AG04449 (cell line): ENCODE measurements around the gene HNF4A.

Experiments
- CTCF ChIA-PET: fragments of 350-600 bp; formaldehyde crosslinking; extraction: SDS; loops from one replicate; lab custom pipeline; 2021; ENCODE audit warnings: antibody characterized with exemption; lab: Yijun Ruan, JAX
- POLR2A ChIA-PET: fragments of 400-600, 350-600 bp; formaldehyde crosslinking; extraction: SDS; loops from one replicate; lab custom pipeline; 2020; ENCODE audit warnings: antibody characterized with exemption, inconsistent platforms; lab: Yijun Ruan, JAX
- DNase-seq: peaks from one replicate; pipeline ENCODE4 v3.0.0-alpha.2; 2010; ENCODE audit warnings: low read depth, low spot score
- H3K4me3 ChIP-seq: 2 replicates; pipeline ENCODE4 v1.5.1; 2011; ENCODE audit warnings: low read depth, mild to moderate bottlenecking, control low read depth, low read length
- CTCF ChIP-seq: IDR thresholded peaks from one replicate; pipeline ENCODE4 v1.5.1; 2011; ENCODE audit warnings: mild to moderate bottlenecking, moderate library complexity, low read length, control low read depth, inconsistent platforms; ENCODE audit not compliant: insufficient read depth; ENCODE audit errors: missing control alignments

HNF4A gene

GRCh38 chr20:44354979-44355497 lies 461 bp upstream of the HNF4A start:
- no peak for DNase-seq
- ChIA-PET POLR2A (no interaction called here), CTCF (interaction anchor here (1.4 to 2.1 kb wide), 2 partner anchors 30 to 107 kb away, joined by 3 to 6 read pairs; no protein-coding TSS in a partner anchor)

GRCh38 chr20:44356353-44356723 lies 839 bp downstream of the HNF4A start:
- CTCF ChIA-PET = no interaction called here
- no peak for TF ChIP-seq CTCF
- POLR2A ChIA-PET = no interaction called here
- no peak overlapping the region for H3K4me3 ChIP-seq
- no peak for DNase-seq

More at GRCh38 chr20:44354979-44355497, 461 bp upstream of the HNF4A start:
- no peak overlapping the region for H3K4me3 ChIP-seq
- no peak for TF ChIP-seq CTCF

- H3K4me3 ChIP-seq = no peak overlapping the region
- ChIA-PET CTCF (no interaction called here), POLR2A (no interaction called here)
- DNase-seq = no peak
- no peak for TF ChIP-seq CTCF
These were observed 1.5 kb downstream of the HNF4A start for GRCh38 chr20:44357020-44357419.

- no peak for TF ChIP-seq CTCF
- DNase-seq = no peak
- CTCF ChIA-PET = interaction anchor here (1.0 kb wide), 1 partner anchor 23 kb away, joined by 3 read pairs; no protein-coding TSS in a partner anchor
- POLR2A ChIA-PET = no interaction called here
- H3K4me3 ChIP-seq = no peak overlapping the region
These were observed 2.1 kb downstream of the HNF4A start for GRCh38 chr20:44357555-44358125.

- POLR2A ChIA-PET = interaction anchor here (0.5 kb wide), 1 partner anchor 1484 kb away, joined by 3 read pairs; no protein-coding TSS in a partner anchor
- H3K4me3 ChIP-seq = no peak overlapping the region
- no peak for DNase-seq
- CTCF ChIA-PET = interaction anchor here (0.9 kb wide), 1 partner anchor 26 kb away, joined by 3 read pairs; no protein-coding TSS in a partner anchor
- TF ChIP-seq CTCF = no peak
These were observed 3.3 kb downstream of the HNF4A start for GRCh38 chr20:44358776-44359175.

- TF ChIP-seq CTCF = no peak
- POLR2A ChIA-PET = no interaction called here
- no peak overlapping the region for H3K4me3 ChIP-seq
- CTCF ChIA-PET = interaction anchor here (1.1 to 1.7 kb wide), 2 partner anchors 49 to 143 kb away, joined by 3 to 12 read pairs; partner anchors contain the start of gene FITM2
- DNase-seq = no peak
These were observed 4.7 kb downstream of the HNF4A start for GRCh38 chr20:44360221-44360620.
